NCI-H748 (cell line): Measurements from ENCODE around the gene CCSER2.
A peak's percentile ranks its signal among the peaks of the same experiment; 100 is the strongest.
"Not testable (repeated sequence)": the region's sequence is repeated elsewhere in the genome, so short reads cannot be mapped to it uniquely, and the experiment has no call there.

Experiments used
- DNase-seq: peaks from one replicate; lab custom pipeline; 2025; ENCODE audit not compliant: unreplicated experiment; lab: John Stamatoyannopoulos, UW

Gene CCSER2

GRCh38 chr10:84391326-84391725 is 62.9 kb downstream of the CCSER2 start:
- no peak for DNase-seq

GRCh38 chr10:84392181-84392580 is 63.8 kb downstream of the CCSER2 start:
- DNase-seq = no peak

- no peak for DNase-seq
These were observed 67.2 kb downstream of the CCSER2 start for GRCh38 chr10:84395581-84395980.

- peak; percentile 41 for DNase-seq
These were observed 69.4 kb downstream of the CCSER2 start for GRCh38 chr10:84397735-84398144.

GRCh38 chr10:84398696-84399095 is 70.3 kb downstream of the CCSER2 start:
- DNase-seq = no peak

- peak; percentile 23 for DNase-seq
These were observed 73.6 kb downstream of the CCSER2 start for GRCh38 chr10:84401854-84402611.

- DNase-seq = no peak
These were observed 76.4 kb downstream of the CCSER2 start for GRCh38 chr10:84404783-84405182.

- DNase-seq = no peak
These were observed 77.3 kb downstream of the CCSER2 start for GRCh38 chr10:84405662-84406061.

GRCh38 chr10:84406561-84406960 is 78.2 kb downstream of the CCSER2 start:
- no peak for DNase-seq

GRCh38 chr10:84407388-84408049 is 79.1 kb downstream of the CCSER2 start:
- peak; percentile 1 for DNase-seq

- DNase-seq = no peak
These were observed 84.1 kb downstream of the CCSER2 start for GRCh38 chr10:84412482-84412881.

GRCh38 chr10:84414110-84414509 is 85.7 kb downstream of the CCSER2 start:
- not testable (repeated sequence) for DNase-seq

- no peak for DNase-seq
These were observed 87.3 kb downstream of the CCSER2 start for GRCh38 chr10:84415539-84416244.

- peak; percentile 40 for DNase-seq
These were observed 87.8 kb downstream of the CCSER2 start for GRCh38 chr10:84416245-84416555.

GRCh38 chr10:84423719-84424118 is 95.3 kb downstream of the CCSER2 start:
- no peak for DNase-seq

- DNase-seq = no peak
These were observed 96.4 kb downstream of the CCSER2 start for GRCh38 chr10:84424731-84425167.

GRCh38 chr10:84427903-84428650 is 99.7 kb downstream of the CCSER2 start:
- DNase-seq = no peak

GRCh38 chr10:84428711-84429110 is 100.3 kb downstream of the CCSER2 start:
- no peak for DNase-seq

- DNase-seq = peak; percentile 80
These were observed 101.6 kb downstream of the CCSER2 start for GRCh38 chr10:84429926-84430520.

GRCh38 chr10:84432891-84433290 is 104.5 kb downstream of the CCSER2 start:
- no peak for DNase-seq

- DNase-seq = no peak
These were observed 112.4 kb downstream of the CCSER2 start for GRCh38 chr10:84440781-84441180.
